ENCODE results near the gene GPC5. TPM values are rescaled to one million over a fixed set of nuclear protein-coding genes. Genes with fewer than 3 reads are reported as not detected.

GPC5 gene
- total RNA-seq, 1 donor from 2014 or later = 0.28 TPM

- Mint-ChIP-seq H3K27me3 (ENCODE audit: low read depth) (no peaks in the 10 kb centered on the region), H3K4me3 (peak overlapping the region; percentile 8), H3K27ac (ENCODE audit: unreplicated experiment) (peak overlapping the region; percentile 72), H3K9me3 (peaks cover 5% of the 10 kb centered on the region), H3K36me3 (ENCODE audit: low read depth) (peaks cover 4% of the 10 kb centered on the region), H3K4me1 (peaks cover 35% of the 10 kb centered on the region)
- TF ChIP-seq CTCF (conservative IDR thresholded peaks at IDR 0.05) = no peak
- DNase-seq (ENCODE audit: low read depth, low spot score) = no peak
Measured at GRCh38 chr13:91747186-91747585, 348.8 kb downstream of the GPC5 start.

GRCh38 chr13:91748416-91749089, 350.1 kb downstream of the GPC5 start:
- Mint-ChIP-seq H3K4me3 (no peak overlapping the region), H3K36me3 (ENCODE audit: low read depth) (peaks cover 4% of the 10 kb centered on the region), H3K27ac (ENCODE audit: unreplicated experiment) (peak overlapping the region; percentile 68), H3K27me3 (ENCODE audit: low read depth) (no peaks in the 10 kb centered on the region), H3K4me1 (peaks cover 35% of the 10 kb centered on the region), H3K9me3 (peaks cover 5% of the 10 kb centered on the region)
- DNase-seq (ENCODE audit: low read depth, low spot score) = no peak
- no peak for TF ChIP-seq CTCF (conservative IDR thresholded peaks at IDR 0.05)

GRCh38 chr13:91758724-91759123, 360.3 kb downstream of the GPC5 start:
- no peak for TF ChIP-seq CTCF (conservative IDR thresholded peaks at IDR 0.05)
- Mint-ChIP-seq H3K4me1 (peaks cover 12% of the 10 kb centered on the region), H3K4me3 (no peak overlapping the region), H3K27me3 (ENCODE audit: low read depth) (no peaks in the 10 kb centered on the region), H3K36me3 (ENCODE audit: low read depth) (no peaks in the 10 kb centered on the region), H3K27ac (ENCODE audit: unreplicated experiment) (no peak overlapping the region), H3K9me3 (no peaks in the 10 kb centered on the region)
- DNase-seq (ENCODE audit: low read depth, low spot score) = no peak

- no peaks in the 10 kb centered on the region for H3K36me3 Mint-ChIP-seq (ENCODE audit: low read depth)
- no peak for TF ChIP-seq CTCF (conservative IDR thresholded peaks at IDR 0.05)
- H3K9me3 Mint-ChIP-seq = no peaks in the 10 kb centered on the region
- no peak for DNase-seq (ENCODE audit: low read depth, low spot score)
- H3K27me3 Mint-ChIP-seq (ENCODE audit: low read depth) = no peaks in the 10 kb centered on the region
- no peak overlapping the region for H3K4me3 Mint-ChIP-seq
- H3K27ac Mint-ChIP-seq (ENCODE audit: unreplicated experiment) = no peak overlapping the region
- peaks cover 12% of the 10 kb centered on the region for H3K4me1 Mint-ChIP-seq
Measured at GRCh38 chr13:91762957-91763356, 364.5 kb downstream of the GPC5 start.

- no peak for DNase-seq (ENCODE audit: low read depth, low spot score)
- no peak for TF ChIP-seq CTCF (conservative IDR thresholded peaks at IDR 0.05)
- no peak overlapping the region for H3K27ac Mint-ChIP-seq (ENCODE audit: unreplicated experiment)
- no peaks in the 10 kb centered on the region for H3K27me3 Mint-ChIP-seq (ENCODE audit: low read depth)
- peaks cover 2% of the 10 kb centered on the region for H3K9me3 Mint-ChIP-seq
- no peaks in the 10 kb centered on the region for H3K36me3 Mint-ChIP-seq (ENCODE audit: low read depth)
- no peak overlapping the region for H3K4me3 Mint-ChIP-seq
- H3K4me1 Mint-ChIP-seq = peaks cover 12% of the 10 kb centered on the region
Measured at GRCh38 chr13:91764527-91764926, 366.1 kb downstream of the GPC5 start.
